Vagina (tissue), 2 donors: Measurements from ENCODE around the gene RFTN2.
"Not testable (repeated sequence)": the region's sequence is repeated elsewhere in the genome, so short reads cannot be mapped to it uniquely, and the experiment has no call there.

Source experiments
- POLR2A ChIP-seq, 2 donors: fragments of 450-650 bp; IDR thresholded peaks; one replicate each; pipeline ENCODE4 v1.6.1; 2017; ENCODE audit warnings: antibody characterized with exemption in 2 of 2, mild to moderate bottlenecking in 2 of 2, moderate library complexity in 2 of 2
- POLR2AphosphoS5 ChIP-seq, 2 donors: sonication (generic); formaldehyde crosslinking; IDR thresholded peaks; one replicate each; pipeline ENCODE4 v1.9.0; 2017; ENCODE audit warnings: antibody characterized with exemption in 2 of 2, mild to moderate bottlenecking in 2 of 2, low read depth in 1 of 2; ENCODE audit not compliant: insufficient read depth in 1 of 2
- TF ChIP-seq, protein P1 (sequence below), 3 experiments: fragments of 450-650 bp in 2 of 3; fragments of 200-600 bp in 1 of 3; sonication (generic) in 1 of 3; IDR thresholded peaks; one replicate each; pipeline ENCODE4 v1.5.1; 2017 to 2019; ENCODE audit warnings: antibody characterized with exemption in 3 of 3, mild to moderate bottlenecking in 2 of 3, moderate library complexity in 2 of 3

- not testable (repeated sequence) for TF ChIP-seq POLR2AphosphoS5 (IDR thresholded peaks at IDR 0.05; ENCODE audit: insufficient read depth in 1 of 2, low read depth in 1 of 2); POLR2A (IDR thresholded peaks at IDR 0.05)
- TF ChIP-seq, protein P1, sequence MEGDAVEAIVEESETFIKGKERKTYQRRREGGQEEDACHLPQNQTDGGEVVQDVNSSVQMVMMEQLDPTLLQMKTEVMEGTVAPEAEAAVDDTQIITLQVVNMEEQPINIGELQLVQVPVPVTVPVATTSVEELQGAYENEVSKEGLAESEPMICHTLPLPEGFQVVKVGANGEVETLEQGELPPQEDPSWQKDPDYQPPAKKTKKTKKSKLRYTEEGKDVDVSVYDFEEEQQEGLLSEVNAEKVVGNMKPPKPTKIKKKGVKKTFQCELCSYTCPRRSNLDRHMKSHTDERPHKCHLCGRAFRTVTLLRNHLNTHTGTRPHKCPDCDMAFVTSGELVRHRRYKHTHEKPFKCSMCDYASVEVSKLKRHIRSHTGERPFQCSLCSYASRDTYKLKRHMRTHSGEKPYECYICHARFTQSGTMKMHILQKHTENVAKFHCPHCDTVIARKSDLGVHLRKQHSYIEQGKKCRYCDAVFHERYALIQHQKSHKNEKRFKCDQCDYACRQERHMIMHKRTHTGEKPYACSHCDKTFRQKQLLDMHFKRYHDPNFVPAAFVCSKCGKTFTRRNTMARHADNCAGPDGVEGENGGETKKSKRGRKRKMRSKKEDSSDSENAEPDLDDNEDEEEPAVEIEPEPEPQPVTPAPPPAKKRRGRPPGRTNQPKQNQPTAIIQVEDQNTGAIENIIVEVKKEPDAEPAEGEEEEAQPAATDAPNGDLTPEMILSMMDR (IDR thresholded peaks at IDR 0.05): not testable (repeated sequence)
These were observed 97.1 kb downstream of the RFTN2 start for GRCh38 chr2:197578294-197578693.
